OCI-LY7 (cell line): ENCODE measurements around the gene CORO1C. TPM values are rescaled to one million over a fixed set of nuclear protein-coding genes. Genes with fewer than 3 reads are reported as not detected.

ENCODE experiments used
- BruUV-seq: library from RNA; stranded (reverse); fragments of 400-500 nt; replicated peaks from 2 replicates; lab custom pipeline; 2021; lab: Mats Ljungman, UMichigan
- CTCF ChIA-PET: fragments of 300-600 bp; sonication (Branson Sonifier 250); formaldehyde crosslinking; loops from one replicate; lab custom pipeline; 2022; ENCODE audit warnings: antibody characterized with exemption; ENCODE audit not compliant: unreplicated experiment; lab: Charles Lee
- POLR2A ChIA-PET: fragments of 300-600 bp; sonication (Branson Sonifier 250); formaldehyde crosslinking; loops from one replicate; lab custom pipeline; 2022; ENCODE audit warnings: antibody characterized with exemption; lab: Charles Lee
- DNase-seq: peaks from one replicate; pipeline ENCODE4 v3.0.0-alpha.2; 2015; ENCODE audit warnings: low spot score
- H2AFZ ChIP-seq: fragments of 200-600 bp; sonication (generic), shearing (Covaris generic); 2 replicates; pipeline ENCODE4 v1.6.1; 2014; ENCODE audit warnings: mild to moderate bottlenecking, antibody characterized with exemption, low read length, moderate library complexity
- H3K27ac ChIP-seq: fragments of 200-600 bp; sonication (generic); 2 replicates; pipeline ENCODE4 v1.5.1; 2014; ENCODE audit warnings: mixed run types, low read depth, mild to moderate bottlenecking, moderate library complexity, low read length, inconsistent platforms; ENCODE audit not compliant: poor library complexity, severe bottlenecking
- H3K36me3 ChIP-seq: fragments of 200-600 bp; sonication (generic); 2 replicates; pipeline ENCODE4 v1.6.1; 2014; ENCODE audit warnings: mild to moderate bottlenecking, antibody characterized with exemption, low read length, moderate library complexity, mixed read lengths; ENCODE audit not compliant: insufficient read depth
- H3K4me1 ChIP-seq: fragments of 200-600 bp; sonication (generic); 2 replicates; pipeline ENCODE4 v1.5.1; 2014; ENCODE audit warnings: mild to moderate bottlenecking, low read length; ENCODE audit not compliant: insufficient read depth, poor library complexity, severe bottlenecking
- H3K4me2 ChIP-seq: fragments of 200-600 bp; sonication (generic); 2 replicates; pipeline ENCODE4 v1.6.1; 2014; ENCODE audit warnings: mild to moderate bottlenecking, low read length
- H3K4me3 ChIP-seq: fragments of 200-600 bp; sonication (generic); 2 replicates; pipeline ENCODE4 v1.5.1; 2014; ENCODE audit warnings: mild to moderate bottlenecking, low read depth, low read length; ENCODE audit not compliant: poor library complexity, severe bottlenecking
- H3K79me2 ChIP-seq: fragments of 200-600 bp; sonication (generic); 2 replicates; pipeline ENCODE4 v1.6.1; 2016; ENCODE audit warnings: low read depth, mild to moderate bottlenecking, low read length, moderate library complexity, mixed read lengths; ENCODE audit not compliant: insufficient read depth
- H3K9me2 ChIP-seq: fragments of 200-600 bp; sonication (generic); 2 replicates; pipeline ENCODE4 v1.6.1; 2016; ENCODE audit warnings: mild to moderate bottlenecking, low read length, mixed read lengths; ENCODE audit not compliant: insufficient read depth
- H3K9me3 ChIP-seq: fragments of 200-600 bp; sonication (generic); 2 replicates; pipeline ENCODE4 v1.6.1; 2014; ENCODE audit warnings: mild to moderate bottlenecking, mixed run types, low read length, mixed read lengths
- H4K20me1 ChIP-seq: fragments of 200-600 bp; sonication (generic); 2 replicates; pipeline ENCODE4 v1.6.1; 2014; ENCODE audit warnings: mild to moderate bottlenecking, antibody characterized with exemption, low read length, moderate library complexity, mixed read lengths; ENCODE audit not compliant: insufficient read depth
- EZH2phosphoT487 ChIP-seq: fragments of 200-600 bp; sonication (generic); IDR thresholded peaks from 2 replicates; pipeline ENCODE4 v1.6.1; 2018; ENCODE audit warnings: low read depth, borderline replicate concordance, mild to moderate bottlenecking, mixed run types, antibody characterized with exemption, low read length, moderate library complexity, mixed read lengths
- intact Hi-C: fragments of 100-400 bp; cut with micrococcal nuclease; formaldehyde crosslinking; loops from one replicate; pipeline ENCODE4 v1.10.0; 2022; ENCODE audit not compliant: unreplicated experiment
- total RNA-seq, 2 experiments: library from RNA; depleted of rRNA in 1 of 2; stranded (reverse); fragments of >200 nt in 1 of 2; shearing (Covaris generic) in 1 of 2; gene quantifications; 2 replicates each; pipeline ENCODE4 v1.2.3, GENCODE V29; 2014 to 2022
- TF ChIP-seq, protein P1 (sequence below): fragments of 200-600 bp; sonication (generic); conservative IDR thresholded peaks from 2 replicates; pipeline ENCODE4 v1.5.1; 2014; ENCODE audit warnings: mild to moderate bottlenecking, antibody characterized with exemption, low read length, moderate library complexity, mixed read lengths

The CORO1C gene
- total RNA-seq, 2 experiments from 2014 or later, result 74.7 to 148 TPM

GRCh38 chr12:108625228-108625627 lies 106.1 kb downstream of the CORO1C start:
- no TSS peak for BruUV-seq
- no peak overlapping the region for H2AFZ ChIP-seq
- H3K9me3 ChIP-seq, result no peaks in the 10 kb centered on the region
- ChIA-PET POLR2A (no interaction called here), CTCF (no interaction called here)
- no peak for TF ChIP-seq EZH2phosphoT487
- TF ChIP-seq, protein P1, sequence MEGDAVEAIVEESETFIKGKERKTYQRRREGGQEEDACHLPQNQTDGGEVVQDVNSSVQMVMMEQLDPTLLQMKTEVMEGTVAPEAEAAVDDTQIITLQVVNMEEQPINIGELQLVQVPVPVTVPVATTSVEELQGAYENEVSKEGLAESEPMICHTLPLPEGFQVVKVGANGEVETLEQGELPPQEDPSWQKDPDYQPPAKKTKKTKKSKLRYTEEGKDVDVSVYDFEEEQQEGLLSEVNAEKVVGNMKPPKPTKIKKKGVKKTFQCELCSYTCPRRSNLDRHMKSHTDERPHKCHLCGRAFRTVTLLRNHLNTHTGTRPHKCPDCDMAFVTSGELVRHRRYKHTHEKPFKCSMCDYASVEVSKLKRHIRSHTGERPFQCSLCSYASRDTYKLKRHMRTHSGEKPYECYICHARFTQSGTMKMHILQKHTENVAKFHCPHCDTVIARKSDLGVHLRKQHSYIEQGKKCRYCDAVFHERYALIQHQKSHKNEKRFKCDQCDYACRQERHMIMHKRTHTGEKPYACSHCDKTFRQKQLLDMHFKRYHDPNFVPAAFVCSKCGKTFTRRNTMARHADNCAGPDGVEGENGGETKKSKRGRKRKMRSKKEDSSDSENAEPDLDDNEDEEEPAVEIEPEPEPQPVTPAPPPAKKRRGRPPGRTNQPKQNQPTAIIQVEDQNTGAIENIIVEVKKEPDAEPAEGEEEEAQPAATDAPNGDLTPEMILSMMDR, result no peak
- H3K4me1 ChIP-seq, result peaks cover 54% of the 10 kb centered on the region
- no peak overlapping the region for H3K4me3 ChIP-seq
- no peak overlapping the region for H3K27ac ChIP-seq
- H3K4me2 ChIP-seq, result no peak overlapping the region
- no peaks in the 10 kb centered on the region for H4K20me1 ChIP-seq
- peaks cover 28% of the 10 kb centered on the region for H3K36me3 ChIP-seq
- intact Hi-C loops, result no loop called here
- H3K9me2 ChIP-seq, result no peaks in the 10 kb centered on the region
- H3K79me2 ChIP-seq, result no peaks in the 10 kb centered on the region
- no peak for DNase-seq

DNA sequence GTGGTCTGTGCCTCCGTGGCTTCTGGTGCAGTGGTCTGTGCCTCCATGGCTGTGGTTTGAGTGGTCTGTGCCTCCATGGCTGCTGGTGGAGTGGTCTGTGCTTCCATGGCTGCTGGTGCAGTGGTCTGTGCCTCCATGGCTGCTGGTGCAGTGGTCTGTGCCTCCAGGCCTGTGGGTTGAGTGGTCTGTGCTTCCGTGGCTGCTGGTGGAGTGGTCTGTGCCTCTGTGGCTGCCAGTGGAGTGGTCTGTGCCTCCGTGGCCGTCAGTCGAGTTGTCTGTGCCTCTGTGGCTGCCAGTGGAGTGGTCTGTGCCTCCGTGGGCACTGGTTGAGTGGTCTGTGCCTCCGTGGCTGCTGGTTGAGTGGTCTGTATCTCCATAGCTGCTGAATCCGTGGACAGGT lies 107.7 kb downstream of the CORO1C start:
- CTCF ChIA-PET, result no interaction called here
- intact Hi-C loops, result no loop called here
- H3K9me2 ChIP-seq, result no peaks in the 10 kb centered on the region
- H3K36me3 ChIP-seq, result peaks cover 28% of the 10 kb centered on the region
- H3K9me3 ChIP-seq, result no peaks in the 10 kb centered on the region
- POLR2A ChIA-PET, result no interaction called here
- peaks cover 40% of the 10 kb centered on the region for H3K4me1 ChIP-seq
- no peak for DNase-seq
- no TSS peak for BruUV-seq
- no peaks in the 10 kb centered on the region for H3K79me2 ChIP-seq
- H3K4me2 ChIP-seq, result no peak overlapping the region
- H2AFZ ChIP-seq, result no peak overlapping the region
- no peak overlapping the region for H3K27ac ChIP-seq
- TF ChIP-seq, protein P1, result no peak
- no peak for TF ChIP-seq EZH2phosphoT487
- no peak overlapping the region for H3K4me3 ChIP-seq
- no peaks in the 10 kb centered on the region for H4K20me1 ChIP-seq

DNA sequence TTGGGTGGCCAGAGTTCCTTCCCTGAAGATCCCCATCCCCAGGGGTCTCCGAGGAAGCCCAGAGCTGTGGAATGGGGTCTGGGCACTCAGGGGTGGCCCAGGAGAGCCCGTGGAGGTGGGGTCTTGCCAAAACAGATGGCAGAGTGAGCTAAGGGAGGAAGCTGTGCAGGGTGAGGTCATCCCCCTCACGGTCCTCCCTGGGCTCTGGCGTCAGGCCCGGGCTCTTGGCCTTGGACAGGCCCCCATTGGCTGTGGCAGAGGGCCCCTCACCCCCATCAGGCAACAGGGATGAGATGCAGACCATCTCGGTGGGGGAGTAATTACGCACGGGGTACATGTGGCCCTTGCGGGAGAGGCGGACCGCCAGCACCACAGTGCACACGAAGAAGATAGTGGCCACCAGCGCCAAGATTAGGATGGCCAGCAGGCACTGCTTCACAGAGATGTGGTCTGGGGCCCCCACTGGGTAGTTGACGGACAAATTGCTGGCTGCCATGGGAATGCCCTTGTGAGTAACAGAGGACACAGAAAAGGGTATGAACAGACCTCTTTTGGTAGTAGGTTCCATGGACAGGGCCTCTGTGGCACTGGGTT lies 108.3 kb downstream of the CORO1C start:
- BruUV-seq, result no TSS peak
- no peak overlapping the region for H2AFZ ChIP-seq
- H3K36me3 ChIP-seq, result peaks cover 28% of the 10 kb centered on the region
- intact Hi-C loops, result no loop called here
- no peaks in the 10 kb centered on the region for H3K9me3 ChIP-seq
- no peak for DNase-seq
- no peak overlapping the region for H3K4me3 ChIP-seq
- POLR2A ChIA-PET, result interaction anchor here (7.5 kb wide), 1 partner anchor 55 kb away, joined by 47 read pairs; no protein-coding TSS in a partner anchor
- CTCF ChIA-PET, result no interaction called here
- TF ChIP-seq EZH2phosphoT487, result no peak
- TF ChIP-seq, protein P1, result no peak
- no peaks in the 10 kb centered on the region for H3K9me2 ChIP-seq
- H3K27ac ChIP-seq, result no peak overlapping the region
- no peaks in the 10 kb centered on the region for H3K79me2 ChIP-seq
- no peaks in the 10 kb centered on the region for H4K20me1 ChIP-seq
- H3K4me2 ChIP-seq, result no peak overlapping the region
- H3K4me1 ChIP-seq, result peaks cover 40% of the 10 kb centered on the region
